EL (cell line): Measurements from ENCODE around the gene KCTD16.
A peak's percentile ranks its signal among the peaks of the same experiment; 100 is the strongest.

Experiments used
- DNase-seq: peaks from one replicate; pipeline ENCODE4 v3.0.0-alpha.2; 2016

KCTD16 gene

DNA sequence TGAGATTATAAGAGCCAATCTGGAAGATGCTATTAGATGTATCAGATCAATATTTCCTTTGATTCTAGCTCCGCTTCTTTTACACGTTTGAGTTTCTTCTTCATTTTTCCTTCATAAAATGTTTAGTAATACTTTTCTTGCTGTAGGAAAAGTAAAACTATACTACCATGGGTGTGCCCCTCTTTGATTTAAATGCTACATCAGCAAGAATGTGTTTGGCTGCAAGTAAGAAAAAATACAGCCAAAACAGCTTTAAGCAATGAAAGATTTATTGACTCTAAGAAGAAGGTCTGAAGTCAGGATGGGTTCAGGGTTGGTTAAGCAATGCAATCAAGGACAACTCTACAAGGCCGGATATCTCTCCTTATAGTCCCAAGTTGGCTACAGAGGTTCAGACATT is 126.4 kb downstream of the KCTD16 start:
- DNase-seq: no peak

DNA sequence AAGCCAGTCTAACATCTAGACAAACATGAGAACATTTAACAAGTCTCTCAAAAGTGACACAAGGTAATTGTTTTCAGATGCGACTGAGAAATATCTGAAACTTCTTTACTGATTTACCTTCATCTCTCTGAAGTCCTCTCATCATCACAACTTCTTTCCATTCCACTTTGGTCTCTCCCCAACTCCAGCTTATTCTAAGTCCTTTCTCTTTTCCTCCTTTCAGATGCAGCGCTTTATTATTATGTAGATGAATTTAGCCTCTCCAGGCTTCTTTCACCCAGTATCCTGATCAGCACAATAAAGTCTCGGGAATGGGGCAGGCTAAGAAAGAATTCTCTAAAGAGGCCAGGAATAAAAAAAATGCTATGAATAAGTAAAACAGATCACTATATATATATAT is 128.0 kb downstream of the KCTD16 start:
- no peak for DNase-seq

DNA sequence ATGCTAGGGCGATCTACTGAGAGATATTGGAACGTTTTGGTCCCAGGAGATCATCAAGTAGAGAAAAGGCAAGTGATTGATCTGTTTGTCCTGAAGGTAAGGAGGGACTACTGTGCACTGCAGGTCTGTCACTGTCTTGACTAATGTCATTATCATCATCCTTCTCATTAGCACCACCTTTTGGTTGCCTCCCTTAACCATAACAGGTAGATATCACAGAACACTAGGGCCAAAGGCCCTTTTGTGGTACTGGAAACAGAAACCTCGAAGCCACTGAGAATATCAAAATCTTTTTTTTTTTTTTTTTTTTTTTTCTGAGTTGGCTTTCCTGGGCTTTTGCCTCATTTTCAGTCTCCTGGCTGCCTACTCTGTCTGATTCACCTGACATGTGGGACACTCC is 134.0 kb downstream of the KCTD16 start:
- DNase-seq: no peak

DNA sequence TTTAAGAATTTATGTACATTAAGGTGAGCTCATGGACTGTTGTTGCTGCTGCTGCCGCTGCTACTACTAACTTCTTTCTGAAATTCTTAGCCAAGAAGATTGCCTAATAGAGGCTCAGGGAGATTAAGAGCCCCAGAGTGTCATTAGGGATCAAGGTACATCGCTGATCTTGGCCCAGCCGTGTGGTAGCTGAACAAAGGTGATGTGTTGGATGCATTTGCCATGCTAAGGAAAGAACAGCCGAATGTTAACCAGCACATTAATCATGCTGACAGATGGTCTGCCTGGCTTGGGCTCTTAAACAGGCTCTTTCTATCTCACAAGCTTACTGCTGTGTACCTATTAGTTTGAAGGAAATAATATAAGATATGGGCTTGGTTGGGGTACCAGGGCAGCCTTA is 137.1 kb downstream of the KCTD16 start:
- DNase-seq: no peak

DNA sequence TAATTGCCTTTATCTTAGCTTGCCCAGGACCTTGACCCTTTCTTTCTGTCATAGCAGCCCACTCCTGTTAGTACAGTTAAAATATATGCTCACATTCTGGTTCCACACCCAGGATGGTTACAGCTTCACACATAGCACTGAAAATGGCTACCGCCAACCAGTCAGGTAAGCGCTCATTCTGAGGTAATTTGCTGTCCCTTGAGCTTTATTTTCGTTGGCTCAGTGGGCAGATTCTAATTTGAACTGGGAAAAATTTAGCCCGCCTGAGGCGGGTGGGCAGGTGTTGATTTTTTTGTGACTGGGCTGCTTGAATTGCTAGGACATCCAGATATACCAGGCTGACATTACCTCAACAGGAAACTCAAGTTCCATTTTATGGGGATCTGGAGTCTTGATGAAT is 137.5 kb downstream of the KCTD16 start:
- no peak for DNase-seq

DNA sequence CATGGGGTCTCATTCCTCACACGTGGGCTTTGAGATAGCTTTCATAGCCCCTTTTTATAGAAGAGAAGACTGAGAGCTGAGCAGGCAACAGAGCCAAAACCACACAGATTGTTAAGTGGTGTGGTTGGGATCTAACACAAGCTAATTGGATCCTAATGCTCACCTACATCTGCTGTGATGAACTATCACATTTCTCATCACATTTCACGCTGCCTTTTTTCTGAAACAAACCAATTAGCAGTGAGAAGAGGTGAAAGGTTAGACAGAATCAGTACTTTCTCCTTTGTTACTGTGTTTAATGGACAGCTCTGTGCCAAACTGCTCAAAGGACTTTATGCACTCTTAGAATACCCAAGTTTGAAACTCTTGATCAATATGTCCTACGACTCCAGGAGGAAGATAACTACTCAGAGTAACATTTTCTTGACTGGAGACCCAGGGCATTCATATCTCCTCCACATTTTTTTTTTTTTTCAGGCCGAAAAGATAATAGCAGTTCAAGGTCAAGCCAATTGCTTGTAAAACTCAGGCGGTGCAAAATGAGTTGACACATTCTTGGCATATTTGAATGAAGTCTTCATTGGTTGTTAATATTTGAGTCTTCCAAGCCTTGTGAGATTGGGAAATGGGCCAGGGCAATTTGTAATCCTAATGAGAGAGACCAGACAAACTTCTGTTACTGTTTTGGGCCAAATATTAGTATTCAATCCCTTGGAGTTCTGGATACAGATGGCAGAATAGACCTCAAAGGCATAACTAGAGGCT is 138.4 kb downstream of the KCTD16 start:
- DNase-seq: peak; percentile 75

DNA sequence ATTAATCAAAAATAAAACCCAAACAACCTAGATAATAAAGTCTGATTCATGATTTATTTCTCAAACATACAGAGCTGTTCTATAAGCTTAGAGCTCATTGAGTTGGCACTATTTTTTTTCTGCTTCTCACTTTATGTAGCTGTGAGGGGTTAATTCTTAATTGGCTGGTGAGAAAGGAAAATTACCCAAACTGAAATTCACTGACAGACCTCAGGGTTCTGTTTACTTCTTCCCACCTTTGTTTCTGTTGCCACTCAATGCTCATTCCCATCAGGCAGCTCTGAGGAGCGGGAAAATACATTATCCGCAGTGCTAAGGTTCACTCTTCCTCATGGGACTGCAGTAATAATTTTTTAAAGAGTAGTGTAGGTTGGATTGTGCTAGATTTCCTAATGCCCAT is 139.9 kb downstream of the KCTD16 start:
- DNase-seq: no peak

DNA sequence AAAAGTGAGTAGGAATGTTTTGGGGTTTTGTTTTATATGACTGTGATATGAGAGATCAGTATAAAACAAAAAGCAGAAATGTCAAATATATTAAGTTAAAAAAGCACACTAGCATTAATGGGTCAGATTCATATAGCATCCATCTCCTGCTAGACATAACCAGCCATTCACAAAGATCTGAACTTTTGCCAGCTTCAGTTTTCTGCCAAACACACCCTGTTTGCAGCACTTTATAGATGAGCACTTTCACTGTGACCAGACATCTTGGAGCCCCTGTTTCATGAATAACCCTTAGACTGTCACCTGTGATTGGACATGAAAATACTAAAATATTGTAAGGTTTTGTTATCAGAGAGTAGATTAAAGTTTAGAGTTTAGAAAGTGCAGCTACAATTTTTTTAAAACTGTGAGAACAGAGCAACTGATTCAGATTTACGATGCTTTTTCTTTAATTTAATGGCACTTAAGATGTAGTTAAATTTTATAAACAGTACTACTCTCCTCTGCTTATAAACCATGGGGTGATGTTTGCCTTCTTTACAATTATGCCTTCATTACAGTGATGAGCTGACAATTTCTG is 142.6 kb downstream of the KCTD16 start:
- DNase-seq: no peak

DNA sequence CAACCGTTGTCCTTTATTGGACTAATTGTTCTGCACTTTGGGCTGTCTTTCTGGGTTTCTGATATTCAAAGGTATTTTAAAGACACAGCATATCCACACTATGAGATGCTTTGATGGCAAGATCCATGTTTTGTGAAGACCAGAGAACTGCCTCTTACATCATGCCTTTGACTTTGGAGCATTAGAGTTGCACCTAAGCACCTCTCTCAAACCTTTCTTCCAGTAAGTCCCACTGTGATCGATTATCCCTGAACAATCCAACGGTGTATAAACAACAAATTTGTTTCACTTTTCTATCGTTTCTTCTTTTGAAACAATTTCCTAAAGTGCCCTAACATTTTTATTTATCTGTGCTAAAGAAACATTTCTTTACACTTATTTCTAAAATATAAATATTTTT is 144.4 kb downstream of the KCTD16 start:
- DNase-seq: no peak

DNA sequence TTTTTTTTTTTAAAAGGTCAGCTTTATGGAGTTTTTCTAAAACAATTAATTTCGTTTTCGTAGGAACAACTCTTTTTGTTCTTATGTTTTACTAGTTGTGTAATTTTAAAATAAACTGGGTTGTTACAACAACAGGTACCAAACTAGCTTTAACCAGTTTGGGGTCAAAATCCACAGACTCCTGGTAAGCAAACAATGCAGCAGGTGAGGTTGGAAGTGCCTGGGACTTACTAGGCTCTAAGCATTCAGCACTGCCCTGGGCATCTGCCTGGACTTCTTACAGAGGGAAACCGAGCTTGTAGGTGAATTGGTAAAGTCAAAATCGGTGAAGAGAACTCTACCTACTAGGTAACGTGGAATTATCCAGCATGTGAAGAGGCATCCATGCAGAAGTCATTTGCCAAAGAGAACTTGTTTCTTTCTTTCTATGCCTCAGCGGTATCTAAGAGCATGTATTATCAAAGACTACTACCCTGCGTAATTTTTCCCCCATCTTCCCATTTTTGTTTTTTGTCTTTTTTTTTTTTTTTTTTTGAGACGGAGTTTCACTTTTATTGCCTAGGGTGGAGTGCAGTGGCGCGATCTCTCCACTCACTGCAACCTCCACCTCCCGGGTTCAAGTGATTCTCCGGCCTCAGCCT is 145.4 kb downstream of the KCTD16 start:
- DNase-seq: no peak

DNA sequence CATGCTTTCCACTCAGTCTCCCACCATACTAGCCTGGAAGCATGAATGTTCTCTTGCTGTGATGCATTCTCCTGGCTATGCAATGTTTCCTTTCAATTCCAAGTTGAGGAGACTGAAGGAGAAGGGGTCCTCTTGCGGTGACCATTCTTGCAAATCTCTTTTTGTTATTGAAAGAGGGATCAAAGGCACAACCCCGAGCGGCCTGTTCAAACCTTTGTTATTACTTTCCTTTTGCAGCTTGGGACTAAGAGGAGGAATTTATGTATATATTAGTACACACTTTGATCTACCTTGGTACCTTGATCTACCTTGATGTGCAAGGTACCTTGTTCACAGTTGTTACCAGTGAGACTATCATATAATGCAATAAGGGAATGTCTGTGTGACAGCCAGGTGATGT is 147.3 kb downstream of the KCTD16 start:
- DNase-seq: no peak

DNA sequence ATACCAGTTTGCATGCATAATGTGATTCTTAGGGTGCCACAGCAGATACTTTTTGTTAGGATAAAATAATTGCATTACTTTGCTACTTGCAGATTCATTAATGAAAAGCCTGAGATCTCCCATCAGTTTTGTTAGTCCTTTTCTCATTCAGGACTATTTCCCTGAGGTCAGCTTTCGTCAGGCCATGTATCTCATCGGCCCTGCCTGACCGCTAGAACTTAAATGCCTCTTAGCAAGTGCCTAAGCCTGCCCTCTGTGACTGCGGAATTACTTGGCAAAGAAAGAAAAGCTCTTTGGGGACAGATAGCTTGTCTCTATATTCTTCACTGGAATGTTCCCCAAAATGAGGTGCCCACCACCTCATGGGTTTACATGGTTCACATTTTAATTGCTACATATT is 147.8 kb downstream of the KCTD16 start:
- DNase-seq: no peak

DNA sequence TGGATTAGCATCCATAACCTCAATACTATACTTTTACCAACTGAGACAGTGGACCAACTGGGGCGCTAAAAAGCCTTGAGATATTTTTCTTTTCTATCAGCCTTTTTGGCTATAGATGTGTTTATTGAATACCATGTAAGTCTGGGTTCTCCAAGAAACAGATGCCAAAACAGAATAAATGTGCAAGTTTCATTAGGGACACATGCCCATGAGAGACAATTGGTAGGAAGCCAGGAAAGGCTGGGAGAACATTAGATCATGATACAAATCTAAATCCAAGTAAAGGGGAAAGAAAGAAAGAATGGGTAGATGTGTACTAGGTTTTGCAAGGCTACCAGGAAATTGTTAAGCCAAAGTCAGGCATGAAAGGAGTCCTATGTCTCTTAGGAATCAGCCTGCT is 152.5 kb downstream of the KCTD16 start:
- no peak for DNase-seq

DNA sequence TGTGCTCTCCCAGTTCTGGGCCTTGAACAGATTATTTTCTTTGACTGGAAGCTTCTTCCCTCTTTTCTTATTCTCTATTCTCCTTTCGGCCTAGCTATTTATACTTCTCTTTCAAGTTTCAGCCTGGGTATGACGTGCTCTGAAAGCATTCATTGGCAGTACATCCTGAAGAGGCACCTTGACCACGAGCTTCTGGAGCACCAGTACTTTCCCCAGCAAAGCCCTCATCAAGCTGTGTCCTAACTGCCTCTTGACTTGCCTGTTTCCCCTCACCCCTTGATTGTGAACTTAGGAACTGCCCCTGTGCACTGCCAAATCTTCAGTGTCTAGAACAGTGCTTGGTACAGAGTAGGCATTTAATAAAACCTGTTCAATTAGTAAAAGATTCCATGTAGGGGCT is 154.9 kb downstream of the KCTD16 start:
- DNase-seq: no peak

DNA sequence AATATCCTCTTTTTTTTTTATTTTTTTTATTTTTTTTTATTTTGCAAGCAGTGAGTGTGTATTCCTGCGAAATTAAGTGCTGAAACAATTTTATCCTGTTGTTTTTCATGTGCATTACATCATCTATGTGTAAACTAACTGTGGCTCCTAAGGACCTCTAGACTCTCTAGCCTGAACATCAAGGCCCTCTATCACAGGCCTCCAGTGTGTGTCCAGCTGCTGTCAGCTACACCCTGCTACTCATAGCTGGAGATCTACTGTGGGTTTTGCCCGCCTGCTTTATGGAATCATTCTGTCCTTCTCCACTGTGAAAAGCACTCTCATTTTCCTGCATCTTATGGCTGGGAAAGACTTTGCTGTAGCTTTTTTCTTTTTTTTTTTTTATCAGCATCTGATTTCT is 157.8 kb downstream of the KCTD16 start:
- no peak for DNase-seq

DNA sequence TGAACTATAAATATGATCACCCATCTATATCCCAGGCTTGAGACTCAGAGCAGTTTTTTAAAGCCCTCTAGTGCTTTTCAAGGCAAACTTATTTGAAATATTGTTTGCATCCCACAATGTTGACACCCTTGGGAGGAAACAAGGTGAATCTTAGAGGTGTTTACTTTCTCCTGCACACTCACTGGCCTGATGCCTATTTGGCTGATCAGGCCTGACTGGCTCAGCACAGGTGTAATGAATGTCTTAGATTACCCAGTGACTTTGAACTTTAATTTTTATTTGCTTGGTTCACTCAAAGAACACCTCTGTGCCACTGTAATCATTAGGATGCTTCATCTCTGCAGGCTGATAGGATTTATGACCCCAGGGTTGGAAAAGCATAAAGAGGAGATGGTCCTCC is 158.3 kb downstream of the KCTD16 start:
- no peak for DNase-seq

DNA sequence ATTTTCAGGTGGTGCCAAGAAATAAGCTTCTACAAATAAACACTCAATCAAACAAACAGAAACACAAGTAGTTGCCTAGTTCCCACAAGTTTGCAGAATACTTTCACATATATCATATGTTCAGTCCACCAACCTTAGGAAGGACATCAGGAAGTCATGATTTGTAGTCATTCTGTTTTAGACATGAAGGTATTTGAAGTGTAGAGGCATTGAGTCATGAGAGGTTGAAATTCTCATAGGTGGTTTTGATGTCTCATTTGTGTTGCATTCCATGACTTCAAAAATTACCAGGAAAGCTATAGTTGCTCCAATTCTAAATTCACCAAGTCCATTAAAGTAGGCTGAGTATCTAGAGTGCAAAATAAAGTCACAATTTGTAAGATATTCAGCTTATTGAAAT is 159.0 kb downstream of the KCTD16 start:
- DNase-seq: no peak

DNA sequence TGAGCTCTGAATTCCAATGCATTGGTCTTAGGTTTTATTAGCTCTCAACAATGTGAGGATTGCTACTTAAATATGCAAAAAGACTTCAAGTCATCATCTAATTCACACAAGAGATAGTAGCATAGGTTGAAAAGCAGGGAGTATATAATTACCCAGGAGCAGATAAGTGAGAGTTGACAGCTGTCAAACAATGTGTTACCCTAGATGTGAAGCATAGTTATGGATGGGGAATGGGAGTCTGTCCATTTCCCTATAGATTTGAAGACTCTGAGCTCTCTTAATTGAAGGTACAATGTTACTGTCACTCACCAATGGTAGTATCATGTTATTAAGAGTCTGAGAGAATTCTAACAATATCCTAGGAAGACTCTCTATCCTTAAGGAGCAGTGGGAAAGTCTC is 160.7 kb downstream of the KCTD16 start:
- DNase-seq: no peak

DNA sequence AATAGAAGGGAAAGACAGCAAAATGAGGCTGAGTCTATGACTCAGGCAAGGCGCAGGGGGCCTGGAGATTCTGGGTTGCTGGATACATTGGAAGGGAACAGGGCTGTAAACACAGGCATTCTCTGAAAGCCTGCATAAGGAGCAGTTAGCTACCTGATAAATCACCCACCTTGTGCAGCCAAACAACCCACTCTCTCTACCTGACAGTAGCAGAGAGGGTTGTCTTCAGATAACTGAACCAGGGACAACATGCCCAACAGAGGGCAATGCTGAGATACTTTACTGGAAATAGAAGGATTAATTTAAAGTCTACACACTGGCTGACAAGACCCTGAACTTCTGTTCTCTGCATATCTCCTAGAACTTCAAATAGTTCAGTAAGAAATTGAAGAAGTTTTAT is 161.6 kb downstream of the KCTD16 start:
- DNase-seq: no peak

DNA sequence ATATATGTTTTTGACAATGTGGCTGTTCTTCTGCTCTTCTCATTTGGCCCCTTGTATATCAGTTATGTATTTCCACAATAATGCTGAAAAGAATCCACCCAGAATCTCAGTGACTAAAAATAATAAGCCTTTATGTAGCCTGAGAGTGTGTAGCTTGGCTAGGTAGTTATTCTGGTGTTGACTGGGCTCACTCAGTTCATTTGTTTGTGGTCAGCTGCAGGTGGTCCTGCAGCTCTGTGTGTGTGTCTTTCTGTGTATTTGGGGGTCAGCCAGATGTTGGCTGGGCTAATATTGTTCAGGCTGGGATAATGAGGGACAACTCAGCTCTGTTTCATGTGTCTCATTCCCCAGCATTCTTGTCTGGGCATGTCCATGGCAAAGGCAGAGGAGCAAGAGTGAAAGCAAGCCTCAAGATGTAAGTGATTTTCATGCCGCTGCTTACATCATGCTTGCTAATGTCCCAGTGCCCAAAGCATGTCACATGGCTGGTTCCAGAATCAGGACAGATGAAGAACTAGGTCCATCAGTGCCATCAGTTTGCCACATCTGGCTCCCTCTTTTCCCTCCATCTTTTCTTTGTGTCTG is 162.8 kb downstream of the KCTD16 start:
- DNase-seq: no peak

DNA sequence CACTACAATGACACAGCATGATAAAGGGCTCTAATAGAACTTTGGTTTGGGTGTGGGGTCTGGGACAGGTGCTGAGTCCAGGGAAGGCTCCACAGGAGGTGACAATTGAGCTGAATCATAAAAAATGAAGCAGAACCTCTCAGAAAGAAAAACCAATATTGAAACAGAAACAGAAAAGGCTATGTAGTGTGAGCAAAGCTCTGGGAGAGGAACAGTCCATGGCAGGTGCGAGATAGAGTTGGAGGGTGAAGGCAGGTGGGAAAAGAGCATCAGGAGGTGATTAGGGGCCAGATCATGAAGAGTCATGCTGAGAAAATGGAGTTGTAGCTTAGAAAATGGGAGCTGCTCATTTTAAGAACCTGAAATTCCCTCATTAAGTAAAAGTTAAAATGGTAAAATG is 164.9 kb downstream of the KCTD16 start:
- DNase-seq: no peak

DNA sequence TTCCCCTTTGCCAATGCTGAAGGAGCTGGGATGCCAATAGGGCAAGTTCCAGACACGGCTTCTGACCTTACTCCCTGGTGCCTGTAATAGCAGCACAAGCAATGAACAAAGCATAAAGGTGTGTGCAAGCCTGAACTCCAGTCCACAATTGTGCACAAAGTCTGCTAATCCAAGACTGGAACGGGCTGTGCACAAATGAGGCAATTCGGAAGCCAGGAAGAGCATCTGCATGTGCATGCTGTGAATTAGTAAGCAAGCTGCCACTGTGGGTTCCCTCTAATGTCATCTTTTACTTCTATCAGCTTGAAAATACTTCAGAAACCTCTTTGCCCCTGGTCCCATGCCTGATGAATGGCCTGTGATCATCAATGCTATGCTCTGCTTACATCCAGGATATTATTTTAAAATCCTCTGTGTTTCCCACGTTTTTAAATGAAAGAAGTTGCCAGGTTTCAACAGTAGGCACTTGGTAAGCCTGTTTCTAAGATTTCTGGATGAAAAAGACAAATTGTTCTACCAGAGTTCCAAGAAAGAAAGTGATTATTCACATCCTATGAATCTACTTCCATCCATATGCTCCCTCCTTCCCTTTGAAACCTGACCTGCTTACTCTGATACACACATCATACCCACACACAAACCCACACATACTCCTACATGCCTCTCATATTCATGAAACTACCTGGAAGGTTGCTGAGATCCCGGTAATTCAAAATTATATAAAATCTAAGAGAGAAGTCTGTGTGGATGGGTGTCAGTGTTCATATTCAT is 165.7 kb downstream of the KCTD16 start:
- no peak for DNase-seq

DNA sequence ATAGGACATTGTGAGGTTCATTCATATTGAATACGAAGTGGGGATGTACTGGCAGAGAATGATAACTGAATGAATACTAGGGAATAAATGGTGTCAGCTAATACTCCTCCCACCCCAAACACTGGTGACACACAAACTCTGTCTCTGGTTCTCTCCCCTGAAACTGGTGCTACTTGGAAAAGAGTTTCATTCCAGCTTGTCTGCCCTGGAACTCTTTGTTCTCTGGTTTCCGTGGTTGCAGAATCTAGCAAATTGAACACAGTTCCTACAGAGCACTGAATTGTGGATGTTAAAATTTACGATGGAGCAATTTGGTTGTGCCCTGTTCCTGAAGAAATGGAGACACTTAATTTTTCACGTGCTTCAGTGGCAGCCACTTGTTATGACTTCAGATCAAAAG is 181.7 kb downstream of the KCTD16 start:
- no peak for DNase-seq
